ENCODE measurements around the gene KANK2. TPM values are rescaled to one million over a fixed set of nuclear protein-coding genes. Genes with fewer than 3 reads are reported as not detected.

KANK2 gene
- total and polyA plus RNA-seq, 10 of the 15 experiments (the other 5 are each of a cell fraction or from before 2014, with no cell fraction given): 4.9 to 33.0 (median 21.0) TPM

DNA sequence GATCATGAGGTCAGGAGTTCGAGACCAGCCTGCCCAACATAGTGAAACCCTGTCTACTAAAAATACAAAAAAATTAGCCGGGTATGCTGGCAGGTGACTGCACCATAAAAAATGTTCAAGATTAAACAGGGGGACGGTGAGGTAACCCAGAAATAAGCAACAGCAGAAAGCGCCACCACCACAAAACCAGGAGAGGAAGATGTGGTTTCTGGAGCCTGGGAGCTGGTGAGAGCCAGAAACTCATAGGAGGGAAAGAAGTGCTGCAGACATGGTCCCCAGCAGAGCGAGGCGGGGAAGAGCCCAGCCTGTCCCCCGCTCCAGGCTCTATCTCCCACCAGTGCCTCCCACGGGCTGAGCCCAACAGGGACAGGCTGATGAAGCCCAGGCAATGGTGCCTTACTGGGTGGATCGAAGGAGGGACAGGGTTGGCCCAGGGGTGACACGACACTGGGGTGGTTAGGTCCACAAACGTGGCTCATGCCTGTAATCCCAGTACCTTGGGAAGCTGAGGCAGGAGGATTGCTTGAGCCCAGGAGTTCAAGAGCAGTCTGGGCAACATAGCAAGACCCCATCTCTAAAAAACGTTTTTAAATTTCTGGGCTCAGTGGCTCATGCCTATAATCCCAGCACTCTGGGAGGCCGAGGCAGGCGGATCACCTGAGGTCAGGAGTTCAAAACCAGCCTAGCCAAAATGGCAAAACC lies 60.8 kb downstream of the KANK2 start:
- ATAC-seq: no peak
- Histone ChIP-seq H3K4me3 (no peak overlapping the region), H3K27me3 (replicated peaks in 1 of 2; ENCODE audit: control insufficient read depth in 2 of 2, insufficient read depth in 2 of 2, low read length in 1 of 2) (no peaks in the 10 kb centered on the region), H3K9me3 (replicated peaks; ENCODE audit: control insufficient read depth, insufficient read depth, low read length) (no peaks in the 10 kb centered on the region; the same call in 2 of the 3 replicates), H3K4me1 (ENCODE audit: control insufficient read depth, insufficient read depth, low read length) (peaks cover 7% of the 10 kb centered on the region), H3K79me2 (ENCODE audit: control insufficient read depth, insufficient read depth, low read length) (no peaks in the 10 kb centered on the region), H3K27ac (ENCODE audit: control insufficient read depth, insufficient read depth) (no peak overlapping the region), H3K36me3 (ENCODE audit: control insufficient read depth in 2 of 2, insufficient read depth in 2 of 2, low read length in 1 of 2) (peaks cover 7 to 13% of the 10 kb centered on the region in 2 experiments), H3K4me2 (ENCODE audit: control insufficient read depth, insufficient read depth) (no peak overlapping the region), H2AFZ (ENCODE audit: control insufficient read depth, low read depth, low read length) (no peak overlapping the region), H3K9ac (ENCODE audit: control insufficient read depth, insufficient read depth, low read length) (no peak overlapping the region), H4K20me1 (ENCODE audit: control insufficient read depth, insufficient read depth) (no peaks in the 10 kb centered on the region; the same call in 1 of the 2 replicates)
- in situ Hi-C loops (cut with MboI) (no loop called here), intact Hi-C loops (cut with micrococcal nuclease; ENCODE audit: unreplicated experiment) (loop anchor here (1.0 kb wide), 1 partner anchor 67 kb away; no protein-coding TSS in a partner anchor)
- ChIA-PET RAD21 (ENCODE audit: unreplicated experiment) (interaction anchor here (1.2 kb wide), 1 partner anchor 68 kb away, joined by 3 read pairs; no protein-coding TSS in a partner anchor), CTCF (interaction anchor here (1.3 to 4.1 kb wide), 3 partner anchors 8 to 68 kb away, joined by 4 to 15 read pairs (median 12); no protein-coding TSS in a partner anchor), POLR2A (no interaction called here), SMC1A (ENCODE audit: uncharacterized antibody, unreplicated experiment) (interaction anchor here (0.5 kb wide), 1 partner anchor 22 kb away, joined by 4 read pairs; no protein-coding TSS in a partner anchor)
- WGBS (ENCODE audit: insufficient coverage, insufficient replicate concordance, low lambda C conversion rate, missing lambda C conversion rate): 58% methylated on average over 14 of the region's 14 CpGs
- no TSS peak for BruUV-seq (replicated peaks)
- FAIRE-seq: no peak
- no peak for DNase-seq (ENCODE audit: low read depth, low spot score)
- TF ChIP-seq KLF5 (IDR thresholded peaks at IDR 0.05; ENCODE audit: partially characterized antibody) (no peak), MEF2A (IDR thresholded peaks at IDR 0.05; ENCODE audit: insufficient read depth, low read depth, low read length) (no peak), RUNX3 (IDR thresholded peaks at IDR 0.05; ENCODE audit: low read length) (no peak), ZNF384 (IDR thresholded peaks at IDR 0.05; ENCODE audit: borderline replicate concordance, low read depth, low read length) (no peak), YBX1 (IDR thresholded peaks at IDR 0.05) (no peak), EED (IDR thresholded peaks at IDR 0.05; ENCODE audit: low read depth) (no peak), SMARCA5 (IDR thresholded peaks at IDR 0.05) (no peak), SMAD1 (IDR thresholded peaks at IDR 0.05; ENCODE audit: low read depth, partially characterized antibody) (no peak), ESRRA (IDR thresholded peaks at IDR 0.05; ENCODE audit: low read length) (no peak), EZH2 (IDR thresholded peaks at IDR 0.05; ENCODE audit: borderline replicate concordance, control insufficient read depth, low read depth, low read length) (no peak), TAF1 (IDR thresholded peaks at IDR 0.05; ENCODE audit: borderline replicate concordance, low read depth, low read length) (no peak), CBX5 (IDR thresholded peaks at IDR 0.05; ENCODE audit: low read depth) (no peak), SIN3A (IDR thresholded peaks at IDR 0.05; ENCODE audit: low read depth, low read length) (no peak)
- TF ChIP-seq, protein P1, sequence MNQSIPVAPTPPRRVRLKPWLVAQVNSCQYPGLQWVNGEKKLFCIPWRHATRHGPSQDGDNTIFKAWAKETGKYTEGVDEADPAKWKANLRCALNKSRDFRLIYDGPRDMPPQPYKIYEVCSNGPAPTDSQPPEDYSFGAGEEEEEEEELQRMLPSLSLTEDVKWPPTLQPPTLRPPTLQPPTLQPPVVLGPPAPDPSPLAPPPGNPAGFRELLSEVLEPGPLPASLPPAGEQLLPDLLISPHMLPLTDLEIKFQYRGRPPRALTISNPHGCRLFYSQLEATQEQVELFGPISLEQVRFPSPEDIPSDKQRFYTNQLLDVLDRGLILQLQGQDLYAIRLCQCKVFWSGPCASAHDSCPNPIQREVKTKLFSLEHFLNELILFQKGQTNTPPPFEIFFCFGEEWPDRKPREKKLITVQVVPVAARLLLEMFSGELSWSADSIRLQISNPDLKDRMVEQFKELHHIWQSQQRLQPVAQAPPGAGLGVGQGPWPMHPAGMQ (IDR thresholded peaks at IDR 0.05; ENCODE audit: borderline replicate concordance): no peak

Measured in GM12878 (cell line).